NT2/D1 (cell line): ENCODE data around the gene SLC4A1.

Source experiments
- DNase-seq: peaks from one replicate; pipeline ENCODE4 v3.0.0-alpha.2; 2011; ENCODE audit warnings: low read depth, low spot score
- H3K27me3 ChIP-seq: 2 replicates; pipeline ENCODE4 v1.6.0; 2011; ENCODE audit warnings: mild to moderate bottlenecking; ENCODE audit not compliant: insufficient read length, insufficient read depth
- H3K36me3 ChIP-seq: 2 replicates; pipeline ENCODE4 v1.6.1; 2011; ENCODE audit warnings: mild to moderate bottlenecking, low read length, mixed read lengths; ENCODE audit not compliant: insufficient read depth, insufficient read length
- H3K4me1 ChIP-seq: 2 replicates; pipeline ENCODE4 v1.5.1; 2011; ENCODE audit not compliant: insufficient read depth, insufficient read length
- H3K4me3 ChIP-seq: 2 replicates; pipeline ENCODE4 v1.5.1; 2011; ENCODE audit warnings: low read depth; ENCODE audit not compliant: insufficient read length
- H3K9ac ChIP-seq: 2 replicates; pipeline ENCODE4 v1.6.0; 2011; ENCODE audit warnings: low read depth; ENCODE audit not compliant: insufficient read length
- H3K9me3 ChIP-seq: 2 replicates; pipeline ENCODE4 v1.5.1; 2011; ENCODE audit warnings: mild to moderate bottlenecking, low read length; ENCODE audit not compliant: insufficient read depth
- SUZ12 ChIP-seq: IDR thresholded peaks from 2 replicates; pipeline ENCODE4 v1.6.1; 2011; ENCODE audit not compliant: insufficient read length, insufficient read depth; ENCODE audit errors: extremely low read depth
- YY1 ChIP-seq: IDR thresholded peaks from 2 replicates; pipeline ENCODE4 v1.6.1; 2011; ENCODE audit not compliant: insufficient read length, insufficient read depth
- ZNF274 ChIP-seq: IDR thresholded peaks from 2 replicates; pipeline ENCODE4 v1.6.1; 2011; ENCODE audit warnings: mild to moderate bottlenecking, low read depth, low read length

Gene SLC4A1

GRCh38 chr17:44263345-44263902, 4.5 kb downstream of the SLC4A1 start:
- Histone ChIP-seq H3K4me1 (peaks cover 6% of the 10 kb centered on the region), H3K4me3 (no peak overlapping the region), H3K27me3 (peaks cover 13% of the 10 kb centered on the region), H3K36me3 (no peaks in the 10 kb centered on the region), H3K9me3 (no peaks in the 10 kb centered on the region), H3K9ac (no peak overlapping the region)
- no peak for DNase-seq
- no peak for TF ChIP-seq ZNF274
- no peak for TF ChIP-seq SUZ12
- no peak for TF ChIP-seq YY1

- Histone ChIP-seq H3K36me3 (no peaks in the 10 kb centered on the region), H3K9me3 (no peaks in the 10 kb centered on the region), H3K4me1 (peaks cover 5% of the 10 kb centered on the region), H3K4me3 (no peak overlapping the region), H3K27me3 (peaks cover 16% of the 10 kb centered on the region), H3K9ac (no peak overlapping the region)
- TF ChIP-seq YY1 (no peak), SUZ12 (no peak), ZNF274 (no peak)
- DNase-seq = no peak
Measured at GRCh38 chr17:44262654-44263225, 5.2 kb downstream of the SLC4A1 start.

GRCh38 chr17:44260296-44260695, 7.6 kb downstream of the SLC4A1 start:
- peaks cover 4% of the 10 kb centered on the region for H3K4me1 ChIP-seq
- H3K9ac ChIP-seq = no peak overlapping the region
- peaks cover 16% of the 10 kb centered on the region for H3K27me3 ChIP-seq
- no peaks in the 10 kb centered on the region for H3K36me3 ChIP-seq
- DNase-seq = no peak
- no peak overlapping the region for H3K4me3 ChIP-seq
- TF ChIP-seq YY1 = no peak
- TF ChIP-seq SUZ12 = no peak
- no peak for TF ChIP-seq ZNF274
- no peaks in the 10 kb centered on the region for H3K9me3 ChIP-seq

GRCh38 chr17:44258811-44259351, 9.1 kb downstream of the SLC4A1 start:
- Histone ChIP-seq H3K9ac (peak overlapping the region; percentile 39), H3K36me3 (no peaks in the 10 kb centered on the region), H3K27me3 (peaks cover 16% of the 10 kb centered on the region), H3K4me3 (no peak overlapping the region), H3K4me1 (peaks cover 4% of the 10 kb centered on the region), H3K9me3 (no peaks in the 10 kb centered on the region)
- TF ChIP-seq YY1 (no peak), SUZ12 (no peak), ZNF274 (no peak)
- no peak for DNase-seq

- TF ChIP-seq YY1 = no peak
- TF ChIP-seq SUZ12 = no peak
- no peak for TF ChIP-seq ZNF274
- Histone ChIP-seq H3K9me3 (no peaks in the 10 kb centered on the region), H3K4me3 (no peak overlapping the region), H3K4me1 (peaks cover 4% of the 10 kb centered on the region), H3K9ac (peak overlapping the region; percentile 24), H3K36me3 (no peaks in the 10 kb centered on the region), H3K27me3 (peaks cover 11% of the 10 kb centered on the region)
- no peak for DNase-seq
Measured at GRCh38 chr17:44257815-44258760, 9.8 kb downstream of the SLC4A1 start.

GRCh38 chr17:44256671-44257070, 11.3 kb downstream of the SLC4A1 start:
- Histone ChIP-seq H3K27me3 (peaks cover 8% of the 10 kb centered on the region), H3K4me3 (no peak overlapping the region), H3K9ac (no peak overlapping the region), H3K9me3 (no peaks in the 10 kb centered on the region), H3K36me3 (no peaks in the 10 kb centered on the region), H3K4me1 (peaks cover 3% of the 10 kb centered on the region)
- DNase-seq = no peak
- TF ChIP-seq ZNF274 = no peak
- no peak for TF ChIP-seq SUZ12
- no peak for TF ChIP-seq YY1

GRCh38 chr17:44255915-44256314, 12.0 kb downstream of the SLC4A1 start:
- Histone ChIP-seq H3K27me3 (peaks cover 8% of the 10 kb centered on the region), H3K4me3 (no peak overlapping the region), H3K36me3 (no peaks in the 10 kb centered on the region), H3K9me3 (no peaks in the 10 kb centered on the region), H3K9ac (no peak overlapping the region), H3K4me1 (peaks cover 4% of the 10 kb centered on the region)
- DNase-seq = no peak
- TF ChIP-seq ZNF274 (no peak), SUZ12 (no peak), YY1 (no peak)
